ENCODE measurements around the gene OR51E1. TPM values are rescaled to one million over a fixed set of nuclear protein-coding genes. Genes with fewer than 3 reads are reported as not detected.

OR51E1 gene
- total and polyA plus RNA-seq, 12 donors, result 0.11 to 0.27 TPM; not detected in 10

DNA sequence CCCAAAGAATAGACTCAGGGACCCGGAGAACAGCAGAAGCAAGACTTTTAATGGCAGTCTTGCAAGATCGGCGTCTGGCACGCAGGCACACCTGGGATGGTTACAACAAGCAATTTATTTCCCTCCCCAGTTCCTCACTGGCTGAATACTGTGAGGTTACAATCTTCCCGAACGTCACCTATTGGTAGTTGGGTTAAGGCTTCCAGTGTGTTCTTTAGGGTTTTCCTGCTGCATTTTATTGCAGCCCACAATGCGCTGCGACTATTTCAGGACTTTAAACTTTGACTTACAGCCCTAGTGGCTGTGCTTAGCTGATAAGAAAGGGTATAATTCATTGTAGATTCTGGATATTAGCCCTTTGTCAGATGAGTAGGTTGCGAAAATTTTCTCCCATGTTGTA lies 24.3 kb upstream of the OR51E1 start:
- WGBS, 4 donors, result 67 to 73% (median 72%) methylated on average over 9 of the region's 9 CpGs
- intact Hi-C loops (cut with DNase I), result no loop called here
- no peaks in the 10 kb centered on the region for H3K4me1 ChIP-seq (replicated peaks in 1 of 2)
- H3K27me3 ChIP-seq, result no peaks in the 10 kb centered on the region
- H3K36me3 ChIP-seq (replicated peaks in 1 of 2), result no peaks in the 10 kb centered on the region
- DNase-seq, result no peak
- no peak overlapping the region for H3K27ac ChIP-seq
- no peak overlapping the region for H3K4me3 ChIP-seq
- no peak for TF ChIP-seq POLR2A (IDR thresholded peaks at IDR 0.05)
- TF ChIP-seq, protein P1, sequence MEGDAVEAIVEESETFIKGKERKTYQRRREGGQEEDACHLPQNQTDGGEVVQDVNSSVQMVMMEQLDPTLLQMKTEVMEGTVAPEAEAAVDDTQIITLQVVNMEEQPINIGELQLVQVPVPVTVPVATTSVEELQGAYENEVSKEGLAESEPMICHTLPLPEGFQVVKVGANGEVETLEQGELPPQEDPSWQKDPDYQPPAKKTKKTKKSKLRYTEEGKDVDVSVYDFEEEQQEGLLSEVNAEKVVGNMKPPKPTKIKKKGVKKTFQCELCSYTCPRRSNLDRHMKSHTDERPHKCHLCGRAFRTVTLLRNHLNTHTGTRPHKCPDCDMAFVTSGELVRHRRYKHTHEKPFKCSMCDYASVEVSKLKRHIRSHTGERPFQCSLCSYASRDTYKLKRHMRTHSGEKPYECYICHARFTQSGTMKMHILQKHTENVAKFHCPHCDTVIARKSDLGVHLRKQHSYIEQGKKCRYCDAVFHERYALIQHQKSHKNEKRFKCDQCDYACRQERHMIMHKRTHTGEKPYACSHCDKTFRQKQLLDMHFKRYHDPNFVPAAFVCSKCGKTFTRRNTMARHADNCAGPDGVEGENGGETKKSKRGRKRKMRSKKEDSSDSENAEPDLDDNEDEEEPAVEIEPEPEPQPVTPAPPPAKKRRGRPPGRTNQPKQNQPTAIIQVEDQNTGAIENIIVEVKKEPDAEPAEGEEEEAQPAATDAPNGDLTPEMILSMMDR (IDR thresholded peaks at IDR 0.05), result no peak
- H3K9me3 ChIP-seq (replicated peaks in 1 of 3), result no peaks in the 10 kb centered on the region

DNA sequence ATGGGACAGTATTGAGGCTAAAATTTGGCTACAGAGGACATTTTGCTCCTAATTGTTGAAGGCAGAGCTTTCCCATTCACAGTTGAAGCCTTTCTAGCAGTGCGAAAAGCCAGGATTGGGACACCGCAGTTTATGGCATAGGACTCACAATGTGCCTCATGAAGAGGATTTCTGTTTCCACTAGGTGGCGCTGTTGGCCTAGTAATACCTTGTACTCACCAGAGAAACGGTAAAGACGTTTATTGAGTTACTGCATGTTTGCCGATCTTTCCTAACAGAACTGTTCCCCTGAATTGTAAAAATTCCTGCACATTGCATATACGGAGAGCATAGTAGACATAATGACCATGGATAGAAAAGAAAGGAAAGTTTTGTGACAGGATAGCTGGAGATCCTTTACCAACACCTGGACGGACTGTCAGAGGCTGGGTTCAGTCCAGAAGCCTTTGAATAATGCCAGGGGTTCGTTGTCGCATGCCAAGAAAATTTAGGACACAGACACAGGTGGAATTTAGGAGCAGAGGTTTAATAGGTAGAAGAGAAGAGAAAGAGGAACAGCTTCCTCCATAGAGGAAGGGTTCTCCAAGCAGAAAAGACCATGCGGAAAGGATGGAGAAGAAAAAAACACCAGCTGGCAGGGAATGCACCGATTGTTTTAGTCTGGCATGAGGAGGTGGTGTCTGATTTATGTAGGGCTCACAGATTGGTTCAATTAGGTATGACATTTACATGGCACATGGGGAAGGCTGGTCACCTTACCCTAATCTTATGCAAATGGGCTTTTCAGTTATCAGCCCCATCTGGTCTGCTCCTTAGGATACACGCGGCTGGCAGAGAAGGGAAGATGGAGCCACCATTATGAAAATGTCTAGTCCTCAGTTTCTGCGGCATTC lies 17.3 kb upstream of the OR51E1 start:
- Histone ChIP-seq H3K36me3 (replicated peaks in 1 of 2) (no peaks in the 10 kb centered on the region), H3K27me3 (no peaks in the 10 kb centered on the region), H3K27ac (no peak overlapping the region), H3K4me3 (no peak overlapping the region), H3K9me3 (replicated peaks in 1 of 3) (no peaks in the 10 kb centered on the region), H3K4me1 (replicated peaks in 1 of 2) (no peaks in the 10 kb centered on the region)
- TF ChIP-seq POLR2A (IDR thresholded peaks at IDR 0.05), result no peak
- TF ChIP-seq, protein P1 (IDR thresholded peaks at IDR 0.05), result peak; percentile 13 to 47 (median 31)
- DNase-seq, result peak; percentile 29 to 65 (median 36)
- intact Hi-C loops (cut with DNase I), result no loop called here
- 43 to 48% (median 45%) methylated on average over 15 of the region's 15 CpGs for WGBS, 4 donors

DNA sequence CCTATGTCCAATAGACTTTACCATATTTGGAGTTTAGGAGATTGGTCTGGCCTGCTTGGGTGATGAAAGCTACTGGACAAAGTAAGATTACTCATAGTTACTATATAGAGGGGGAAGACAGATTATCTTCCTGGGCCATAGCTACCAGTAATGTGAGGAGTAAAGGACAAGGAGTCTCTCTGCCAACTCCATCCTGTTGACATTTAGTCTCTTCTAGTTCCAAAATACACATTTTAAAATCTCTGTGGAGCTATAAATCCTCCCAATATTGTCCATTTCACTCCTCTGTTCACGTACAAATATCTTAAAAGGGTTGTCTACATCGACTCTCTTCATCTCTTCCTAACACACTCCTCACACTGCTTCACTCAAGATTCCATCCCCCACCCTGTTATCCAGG lies 7.6 kb upstream of the OR51E1 start:
- Histone ChIP-seq H3K4me1 (replicated peaks in 1 of 2) (no peaks in the 10 kb centered on the region), H3K4me3 (no peak overlapping the region), H3K36me3 (replicated peaks in 1 of 2) (no peaks in the 10 kb centered on the region), H3K9me3 (replicated peaks in 1 of 3) (no peaks in the 10 kb centered on the region), H3K27ac (no peak overlapping the region), H3K27me3 (no peaks in the 10 kb centered on the region)
- TF ChIP-seq, protein P1 (IDR thresholded peaks at IDR 0.05), result no peak
- TF ChIP-seq POLR2A (IDR thresholded peaks at IDR 0.05), result no peak
- no peak for DNase-seq
- WGBS, 4 donors, result 39 to 55% (median 53%) methylated on average over 2 of the region's 2 CpGs
- intact Hi-C loops (cut with DNase I), result loop anchor here in 1 of 2 donors (5.0 kb wide), 1 partner anchor 366 kb away; no protein-coding TSS in a partner anchor

DNA sequence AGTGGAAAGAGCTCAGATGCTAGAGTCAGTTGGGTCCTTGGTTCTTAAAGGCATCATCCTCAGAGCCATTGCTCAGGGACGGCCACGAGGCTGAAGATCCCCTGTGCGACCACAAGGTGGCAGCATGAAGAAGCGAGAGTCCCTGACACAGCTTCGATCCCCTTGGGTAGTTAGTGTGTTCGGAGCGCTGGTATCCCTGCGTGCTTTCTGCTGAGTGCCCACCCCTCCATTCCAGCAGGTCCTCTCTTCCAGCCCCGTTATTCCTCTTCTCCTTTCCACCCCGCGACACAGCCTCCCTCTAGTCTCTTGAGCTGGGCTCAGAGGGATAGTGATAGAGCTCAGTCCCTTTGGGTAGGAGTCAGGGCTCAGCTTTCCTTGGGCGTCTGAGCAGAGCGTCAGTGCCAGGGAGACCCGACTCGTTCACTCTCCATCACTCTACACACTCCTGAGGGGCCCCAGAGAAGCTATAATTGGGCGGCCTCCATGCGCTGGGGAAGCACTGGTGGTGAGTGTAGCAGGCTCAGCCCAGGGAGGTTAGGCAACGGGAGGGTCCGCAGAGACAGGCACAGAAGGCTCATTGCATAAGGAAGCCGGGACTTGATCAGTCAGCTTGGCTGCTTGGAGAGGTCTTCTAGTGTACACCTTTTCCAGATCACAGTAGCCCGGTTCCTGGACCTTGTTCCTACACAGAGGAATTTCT lies 6.7 kb upstream of the OR51E1 start, which contains the start of gene OR51D1:
Gene OR51D1, plus strand, starts transcription at position 516 of the 700 bp plus-strand sequence. CDS start 2,314 bp downstream, outside the sequence.
- WGBS, 4 donors, result 20 to 34% (median 28%) methylated on average over 9 to 21 of the region's 21 CpGs
- Histone ChIP-seq H3K36me3 (replicated peaks in 1 of 2) (no peaks in the 10 kb centered on the region), H3K4me3 (no peak within 1 kb of the TSS), H3K9me3 (replicated peaks in 1 of 3) (no peaks in the 10 kb centered on the region), H3K27ac (no peak within 1 kb of the TSS), H3K4me1 (replicated peaks in 1 of 2) (no peaks in the 10 kb centered on the region), H3K27me3 (no peaks in the 10 kb centered on the region)
- TF ChIP-seq POLR2A (IDR thresholded peaks at IDR 0.05), result no peak
- TF ChIP-seq, protein P1 (IDR thresholded peaks at IDR 0.05), result peak; percentile 57 to 88 (median 76)
- peak; percentile 39 to 86 (median 69) for DNase-seq
- intact Hi-C loops (cut with DNase I), result loop anchor here in 1 of 2 donors (5.0 kb wide), 1 partner anchor 365 kb away; no protein-coding TSS in a partner anchor
